NCI-H82 treated with DMSO at 0.1 percent for 48 hours (cell line): Measurements from ENCODE around the gene NFS1.
"Not testable (repeated sequence)": the region's sequence is repeated elsewhere in the genome, so short reads cannot be mapped to it uniquely, and the experiment has no call there.

Source experiments
- DNase-seq: peaks from one replicate; lab custom pipeline; 2025; ENCODE audit not compliant: unreplicated experiment; lab: John Stamatoyannopoulos, UW

The NFS1 gene

GRCh38 chr20:35729836-35730582, 30.9 kb upstream of the NFS1 start:
- DNase-seq = no peak

DNA sequence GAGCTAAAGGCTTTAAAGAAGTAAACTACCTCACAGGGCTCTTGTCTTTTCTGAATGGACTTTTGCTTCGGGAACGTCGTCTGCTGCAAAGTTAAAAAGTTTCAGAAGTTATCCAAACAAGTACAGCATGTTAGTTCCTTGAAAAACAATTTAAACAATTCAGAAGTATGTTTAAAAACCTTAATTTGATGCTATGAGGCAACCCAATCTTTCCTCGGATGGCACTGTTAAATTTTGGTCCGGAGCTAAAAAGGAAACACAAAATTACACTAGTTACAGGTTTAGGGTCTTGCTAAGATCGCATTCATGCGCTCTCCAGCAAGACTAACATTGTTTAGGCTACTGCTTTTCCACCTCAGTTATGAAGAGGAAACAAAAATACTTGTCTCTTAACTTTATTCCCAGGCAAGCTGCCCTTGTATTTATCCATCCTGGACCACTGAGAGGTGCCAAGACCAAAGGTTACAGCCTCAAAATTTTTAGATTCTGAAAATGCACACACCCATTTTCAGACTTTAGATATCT, 30.2 kb upstream of the NFS1 start:
- DNase-seq = no peak

- DNase-seq = no peak
These were observed 27.9 kb upstream of the NFS1 start for GRCh38 chr20:35726842-35727711.

DNA sequence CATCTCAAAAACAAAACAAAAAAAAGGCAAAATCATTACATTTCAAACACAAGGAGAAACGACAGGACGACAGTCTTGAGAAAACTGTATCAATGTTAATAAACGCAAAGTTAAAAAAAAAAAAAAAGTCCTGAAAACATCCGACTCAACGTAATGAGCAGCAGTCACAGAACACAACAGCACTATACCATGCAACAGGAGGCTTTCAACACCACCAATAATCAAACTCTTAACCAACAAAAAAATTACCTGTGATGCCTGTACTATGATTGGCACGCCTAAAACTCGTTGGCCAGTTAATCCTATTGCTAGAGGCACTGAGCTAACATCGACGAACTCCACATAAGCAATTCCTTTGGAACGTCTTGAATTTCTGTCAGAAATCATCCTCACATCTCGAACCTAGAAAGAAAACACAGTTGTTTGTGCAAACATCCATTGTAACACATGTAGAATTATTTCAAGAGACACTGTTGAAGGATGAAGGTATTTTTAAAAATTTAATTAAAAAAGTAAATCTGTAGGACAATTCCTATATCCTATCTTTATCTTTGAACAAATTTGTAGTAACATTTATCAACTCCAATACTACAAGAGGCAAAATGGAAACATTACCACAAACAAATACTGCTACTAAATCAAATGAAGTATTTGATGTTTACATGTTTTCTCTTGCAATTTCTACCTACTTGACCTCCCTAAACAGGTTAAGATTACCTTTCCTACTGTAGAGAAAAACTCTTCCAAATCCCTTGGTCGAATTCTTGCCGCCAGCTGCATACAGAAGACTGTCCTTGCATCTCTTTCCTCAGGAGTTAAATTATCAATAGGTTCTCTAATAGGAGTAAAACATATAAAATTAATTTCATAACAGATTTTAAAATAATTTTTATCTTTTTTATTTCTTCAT, 25.4 kb upstream of the NFS1 start:
- DNase-seq = no peak

DNA sequence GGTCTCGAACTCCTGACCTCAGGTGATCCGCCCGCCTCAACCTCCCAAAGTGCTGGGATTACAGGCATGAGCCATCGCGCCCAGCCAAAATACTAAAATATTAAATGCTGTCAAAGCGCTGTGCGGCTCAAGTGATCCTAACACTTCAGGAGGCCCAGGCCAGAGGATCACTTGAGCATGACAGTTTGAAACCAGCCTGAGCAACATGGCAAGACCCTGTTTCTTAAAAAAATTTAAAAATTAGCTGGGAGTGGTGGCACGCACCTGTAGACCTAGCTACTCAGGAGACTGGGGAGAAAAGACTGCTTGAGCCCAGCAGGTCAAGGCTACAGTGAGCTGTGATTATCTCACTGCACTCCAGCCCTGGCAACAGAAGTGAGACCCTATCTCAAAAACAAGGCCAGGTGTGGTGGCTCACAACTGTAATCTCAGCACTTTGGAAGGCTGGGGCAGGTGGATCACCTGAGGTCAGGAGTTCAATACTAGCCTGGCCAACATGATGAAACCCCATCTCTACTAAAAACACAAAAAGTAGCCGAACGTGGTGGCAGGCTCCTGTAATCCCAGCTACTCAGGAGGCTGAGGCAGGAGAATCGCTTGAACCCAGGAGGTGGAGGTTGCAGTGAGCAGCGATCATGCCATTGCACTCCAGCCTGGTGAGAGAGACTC, 24.6 kb upstream of the NFS1 start:
- DNase-seq = not testable (repeated sequence)

- not testable (repeated sequence) for DNase-seq
These were observed 24.1 kb upstream of the NFS1 start for GRCh38 chr20:35723275-35723639.

DNA sequence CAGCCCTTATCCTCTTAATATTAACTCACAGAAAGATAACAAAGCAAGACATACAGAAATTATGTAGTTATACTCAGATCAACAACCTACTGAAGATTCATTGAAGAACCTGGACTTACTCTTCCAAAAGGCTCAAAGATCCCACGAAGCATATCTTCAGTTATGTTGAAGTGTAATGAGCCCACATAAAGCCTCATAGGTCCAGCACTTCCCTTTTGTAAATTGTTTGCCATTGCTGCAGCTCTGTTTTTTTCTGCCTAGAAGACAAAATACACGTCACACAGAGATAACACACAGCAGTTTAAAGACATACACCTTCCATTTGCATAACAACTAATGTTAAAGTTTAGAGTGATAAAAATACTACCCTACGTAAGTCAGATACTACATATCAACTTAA, 22.5 kb upstream of the NFS1 start:
- no peak for DNase-seq

DNA sequence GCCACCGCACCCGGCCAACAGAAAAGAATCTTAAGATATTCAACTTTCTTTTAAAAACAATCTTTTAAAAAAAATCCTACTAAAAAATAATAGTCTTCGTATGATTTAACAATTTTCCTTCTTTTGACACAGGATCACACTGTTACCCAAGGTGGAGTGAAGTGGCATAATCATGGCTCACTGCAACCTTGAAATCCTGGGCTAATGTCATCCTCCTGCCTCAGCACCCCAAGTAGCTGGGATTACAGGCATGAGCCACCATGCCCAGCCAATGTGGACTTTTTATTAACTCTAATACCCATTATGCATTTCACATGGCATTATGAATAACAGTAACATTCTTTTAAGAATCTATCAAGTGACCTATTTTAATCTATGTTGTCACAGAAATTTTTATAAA, 22.1 kb upstream of the NFS1 start:
- no peak for DNase-seq

GRCh38 chr20:35720165-35721123, 21.3 kb upstream of the NFS1 start:
- DNase-seq = no peak

DNA sequence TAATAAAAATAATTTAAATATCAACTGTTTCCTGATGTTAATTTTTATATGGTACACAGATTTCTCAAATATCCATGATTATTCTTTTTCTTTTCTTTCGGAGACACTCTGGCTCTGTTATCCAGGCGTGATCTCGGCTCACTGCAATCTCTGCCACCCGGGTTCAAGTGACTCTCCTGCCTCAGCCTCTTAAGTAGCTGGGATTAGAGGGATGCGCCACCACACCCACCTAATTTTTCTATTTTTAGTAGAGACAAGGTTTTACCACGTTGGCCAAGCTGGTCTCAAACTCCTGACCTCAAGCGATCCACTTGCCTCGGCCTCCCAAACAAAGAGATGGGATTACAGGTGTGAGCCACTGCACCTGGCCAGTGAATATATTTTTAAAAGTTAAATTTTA, 20.6 kb upstream of the NFS1 start:
- DNase-seq = no peak

DNA sequence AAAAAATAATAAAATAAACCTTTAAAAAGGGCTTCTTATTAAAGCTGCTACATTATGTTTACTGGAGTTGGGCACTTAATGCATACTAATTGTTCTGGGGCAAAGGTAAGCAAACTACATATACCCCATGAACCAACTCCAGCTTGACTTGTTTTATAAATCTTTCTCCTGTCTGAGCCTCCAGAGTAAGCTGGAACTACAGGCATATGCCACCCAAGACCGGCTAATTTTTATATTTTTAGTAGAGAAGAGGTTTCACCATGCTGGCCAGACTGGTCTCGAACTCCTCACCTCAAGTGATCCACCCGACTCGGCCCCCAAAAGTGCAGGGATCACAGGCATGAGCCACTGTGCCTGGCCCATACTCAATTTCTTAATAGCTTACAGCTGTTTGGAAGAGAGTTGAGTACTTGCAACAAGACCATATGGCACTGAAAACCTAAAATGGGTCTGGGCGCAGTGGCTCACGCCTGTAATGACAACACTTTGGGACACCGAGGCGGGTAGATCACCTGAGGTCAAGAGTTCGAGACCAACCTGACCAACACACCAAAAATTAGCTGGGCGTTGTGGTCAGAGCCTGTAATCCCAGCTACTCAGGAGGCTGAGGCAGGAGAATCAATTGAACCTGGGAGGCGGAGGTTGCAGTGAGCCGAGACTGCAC, 20.0 kb upstream of the NFS1 start:
- DNase-seq = no peak

DNA sequence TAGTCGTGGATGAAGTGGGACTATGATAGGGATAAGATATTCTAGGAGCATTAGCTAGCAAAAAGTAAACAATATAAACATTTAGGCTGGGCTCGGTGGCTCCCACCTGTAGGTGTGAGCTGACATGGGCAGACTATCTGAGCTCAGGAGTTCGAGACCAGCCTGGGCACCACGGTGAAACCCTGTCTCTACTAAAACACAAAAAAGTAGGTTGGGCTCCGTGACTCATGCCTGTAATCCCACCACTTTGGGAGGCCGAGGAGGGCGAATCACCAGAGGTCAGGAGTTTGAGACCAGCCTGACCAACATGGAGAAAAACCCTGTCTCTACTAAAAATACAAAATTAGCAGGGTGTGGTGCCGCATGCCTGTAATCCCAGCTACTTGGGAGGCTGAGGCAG, 19.2 kb upstream of the NFS1 start:
- not testable (repeated sequence) for DNase-seq

GRCh38 chr20:35716330-35716729, 17.2 kb upstream of the NFS1 start:
- no peak for DNase-seq

DNA sequence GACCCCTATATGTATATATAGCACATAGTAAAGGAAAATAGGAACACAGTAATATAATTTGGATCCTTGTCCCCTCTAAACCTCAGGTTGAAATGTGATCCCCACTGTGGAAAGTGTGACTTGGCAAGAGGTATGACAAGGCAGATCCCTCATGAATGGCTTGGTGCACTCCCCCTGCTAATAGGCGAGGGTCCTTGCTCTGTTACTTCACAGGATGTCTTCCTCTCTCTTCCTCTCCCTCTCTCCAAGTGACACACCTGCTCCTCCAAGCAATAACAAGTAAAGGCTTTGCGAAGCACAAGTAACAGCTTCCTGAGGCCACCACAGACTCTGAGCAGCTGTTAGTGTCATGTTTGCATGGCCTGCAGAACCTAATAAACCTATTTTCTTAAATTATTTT, 16.5 kb upstream of the NFS1 start:
- no peak for DNase-seq

DNA sequence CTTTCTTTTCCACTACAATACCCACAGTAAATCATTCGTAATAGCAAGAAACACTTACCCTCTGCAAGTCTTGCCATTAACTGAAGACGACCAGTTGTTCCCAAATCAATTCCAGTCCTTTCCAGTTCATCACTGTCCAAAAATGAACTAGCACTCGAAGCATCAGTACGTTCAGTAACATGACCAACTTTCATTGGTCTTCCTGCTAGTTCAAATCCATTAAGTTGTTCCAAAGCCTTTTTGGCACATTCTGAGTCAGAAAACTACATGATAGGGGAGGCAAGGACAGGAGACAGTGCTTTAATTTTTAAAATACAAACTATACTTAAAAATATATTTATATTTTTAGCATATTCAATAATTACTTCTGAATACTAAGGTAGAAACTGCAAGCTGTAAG, 15.0 kb upstream of the NFS1 start:
- DNase-seq = no peak

GRCh38 chr20:35713120-35713519, 14.0 kb upstream of the NFS1 start:
- not testable (repeated sequence) for DNase-seq

GRCh38 chr20:35711588-35712209, 12.5 kb upstream of the NFS1 start:
- no peak for DNase-seq

DNA sequence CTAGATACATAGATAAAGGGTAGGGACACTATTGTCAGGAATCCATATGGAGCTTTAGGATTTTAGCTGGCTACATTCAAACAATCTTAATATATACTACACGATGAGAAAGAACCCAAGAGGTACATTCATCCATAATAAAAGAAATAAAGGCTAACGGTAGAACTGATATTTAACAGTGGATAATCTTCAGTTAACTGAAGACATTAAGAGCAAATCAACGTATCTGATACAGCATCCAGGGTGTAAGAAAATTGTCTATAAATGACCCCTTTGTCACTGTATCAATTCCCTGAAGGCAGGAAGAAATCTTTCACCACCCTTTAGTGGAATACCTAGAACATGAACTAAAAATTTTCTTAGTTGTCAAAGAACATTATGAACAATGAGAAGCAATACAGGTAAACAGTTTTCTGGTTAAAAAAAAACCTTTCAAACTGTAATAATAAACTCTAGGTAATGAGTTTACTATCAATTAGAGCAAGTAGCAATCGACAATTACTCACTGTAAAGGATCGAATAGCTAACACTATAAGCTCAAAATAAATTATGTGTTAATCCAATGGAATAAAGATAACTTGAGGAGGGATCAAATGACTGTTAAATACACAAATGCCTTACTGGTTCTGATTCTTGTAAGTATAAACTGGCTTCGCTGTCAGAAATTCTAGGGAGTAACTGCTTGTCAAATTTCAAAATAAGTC, 11.9 kb upstream of the NFS1 start:
- no peak for DNase-seq
